GM21723 (cell line): ENCODE data around the gene PLCB4.
"Not testable (repeated sequence)": the region's sequence is repeated elsewhere in the genome, so short reads cannot be mapped to it uniquely, and the experiment has no call there.

Experiments used
- ATAC-seq: cut with Tn5 transposase; IDR thresholded peaks from one replicate; pipeline ENCODE4 v1.9.1; 2021; ENCODE audit warnings: mild to moderate bottlenecking, moderate library complexity; ENCODE audit not compliant: unreplicated experiment

Gene PLCB4

DNA sequence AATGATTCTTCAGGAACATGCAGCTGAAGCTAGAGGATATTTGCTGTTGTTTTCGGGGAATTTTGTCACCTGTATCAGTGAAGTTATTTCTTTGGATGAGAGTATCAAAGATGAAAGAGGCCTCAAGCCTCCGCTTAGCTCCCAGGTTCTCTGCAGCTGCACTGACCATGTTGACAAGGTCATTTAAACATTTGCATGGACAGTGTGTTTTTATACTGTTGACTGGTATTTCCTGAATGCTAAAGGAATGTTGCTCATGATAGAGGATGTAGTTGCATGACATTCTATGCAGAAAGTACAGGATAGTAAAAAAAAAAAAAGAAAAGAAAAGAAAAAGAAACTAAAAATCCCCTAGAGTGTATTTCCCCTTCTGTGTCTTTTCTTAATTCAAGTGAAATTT lies 279.9 kb downstream of the PLCB4 start:
- ATAC-seq, result no peak

DNA sequence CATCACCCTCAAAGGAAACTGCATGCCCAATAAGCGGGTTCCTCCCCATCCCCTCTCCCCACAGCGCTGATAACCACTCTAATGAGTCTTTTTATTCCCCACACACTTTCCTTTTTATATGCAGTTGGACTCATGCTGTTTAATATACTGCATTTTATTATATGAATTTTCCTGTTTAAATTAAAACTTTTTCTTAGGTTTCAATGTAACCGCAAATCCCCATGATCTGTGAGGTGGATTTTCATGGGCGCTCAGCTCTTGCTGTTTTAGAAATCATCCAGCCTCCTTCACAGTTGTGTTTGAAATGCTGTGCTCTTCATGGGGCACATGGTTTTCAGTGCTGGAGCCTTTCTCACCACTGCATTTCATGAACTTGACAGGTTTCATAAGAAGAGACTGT lies 280.4 kb downstream of the PLCB4 start:
- ATAC-seq, result no peak

DNA sequence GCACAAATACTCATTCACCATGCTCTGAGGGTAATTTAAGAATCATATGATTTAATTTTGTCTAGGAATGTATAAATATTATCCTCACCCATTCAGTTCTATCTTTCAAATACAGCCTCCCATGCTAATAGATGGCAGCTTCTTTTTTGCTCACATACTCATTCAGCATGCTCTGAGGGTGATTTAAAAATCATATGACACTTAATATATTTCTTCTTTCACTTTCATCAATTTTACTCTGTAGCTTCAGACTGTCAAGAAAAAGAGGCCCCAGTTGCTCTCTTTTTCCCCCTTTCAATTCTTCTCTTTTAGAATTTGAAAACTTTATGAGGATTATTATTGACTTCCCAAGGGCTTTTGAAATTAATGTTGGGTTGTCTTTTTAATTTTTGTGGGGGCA lies 283.9 kb downstream of the PLCB4 start:
- no peak for ATAC-seq

DNA sequence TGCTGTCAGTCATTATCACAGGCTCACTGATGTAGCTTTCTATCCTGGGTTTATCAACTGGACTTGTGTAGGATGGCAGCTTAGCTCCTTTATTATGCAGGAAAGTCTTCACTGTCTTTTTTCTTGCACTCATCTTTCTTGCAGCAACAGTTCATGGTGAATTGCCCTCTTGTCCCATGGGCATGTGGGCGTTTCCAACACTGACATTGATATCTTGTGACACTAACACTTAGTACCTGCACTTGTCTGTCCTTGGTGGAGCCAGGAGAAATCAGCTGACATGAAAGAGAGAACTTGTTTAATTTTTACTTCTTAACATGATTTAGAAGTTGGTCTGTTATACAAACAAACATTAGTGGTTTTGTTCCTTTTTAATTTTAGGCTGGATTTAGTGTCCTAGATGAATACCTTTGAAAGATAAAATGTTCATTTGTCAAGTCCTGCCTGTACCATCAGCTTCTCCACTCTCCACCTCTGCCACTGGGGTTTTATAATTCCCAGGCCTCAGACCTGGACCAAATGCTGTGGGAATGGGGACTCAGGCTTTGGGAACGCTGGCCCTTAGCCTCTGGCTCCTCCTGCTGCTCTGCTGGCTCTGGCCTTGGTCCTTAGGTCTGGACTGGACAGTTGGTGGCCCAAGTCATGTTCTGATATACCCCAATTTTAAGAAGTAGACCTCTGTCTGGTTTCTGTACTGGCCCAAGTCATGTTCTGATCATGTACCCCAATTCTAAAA lies 284.5 kb downstream of the PLCB4 start:
- ATAC-seq, result no peak

DNA sequence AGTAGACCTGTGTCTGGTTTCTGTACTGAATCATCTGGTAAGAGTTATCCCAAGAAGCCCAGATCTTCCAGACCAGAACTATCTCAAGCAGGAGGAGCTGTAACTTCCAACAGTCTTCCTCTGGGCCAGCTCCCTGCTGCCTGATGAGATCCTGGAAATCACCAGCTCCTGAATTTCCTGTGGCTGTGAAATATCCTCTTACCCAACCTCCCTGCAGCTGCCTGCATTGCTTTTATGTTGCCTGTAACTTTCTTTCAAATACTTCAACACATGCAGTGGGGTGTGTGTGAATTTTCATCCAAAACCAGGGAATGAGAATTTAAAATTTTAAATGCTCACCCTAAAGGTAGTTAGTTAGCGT lies 285.0 kb downstream of the PLCB4 start:
- ATAC-seq, result no peak

DNA sequence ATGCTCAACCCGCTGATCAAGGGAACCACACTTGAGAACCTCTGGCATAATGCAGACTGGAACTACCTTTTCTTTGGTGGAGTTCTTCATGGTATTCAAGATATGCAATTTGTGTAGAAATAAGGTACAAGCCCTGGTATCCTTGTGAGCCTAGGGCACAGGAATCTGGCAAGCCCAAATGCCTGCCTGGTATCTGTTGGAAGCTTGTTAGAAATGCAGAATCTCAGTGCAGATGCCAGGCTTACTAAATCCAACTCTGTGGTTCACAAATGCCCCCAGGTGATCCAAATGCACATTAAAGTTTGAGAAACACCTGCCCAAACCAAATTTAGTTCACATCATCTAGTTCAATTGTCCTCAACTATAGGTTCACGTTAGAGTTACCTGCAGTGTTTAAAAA lies 285.7 kb downstream of the PLCB4 start:
- ATAC-seq, result no peak

DNA sequence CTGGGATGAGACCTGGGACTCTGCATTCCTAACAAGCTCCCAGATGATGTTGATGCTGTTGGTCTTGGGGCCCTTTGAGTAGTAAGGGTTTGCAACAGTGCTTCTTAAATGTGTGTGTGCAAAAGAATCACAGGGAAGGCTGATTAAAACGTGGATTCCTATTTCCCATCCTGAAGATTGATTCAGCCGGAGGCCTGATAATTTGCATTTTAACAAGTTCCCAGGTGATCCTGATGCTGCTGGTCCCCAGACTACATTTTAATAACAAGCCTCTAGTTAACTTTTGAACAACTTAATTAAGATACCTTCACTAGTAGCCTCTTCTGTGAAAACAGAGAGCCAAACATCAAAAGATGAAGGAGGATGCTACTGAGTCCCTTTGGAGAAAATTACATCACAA lies 289.1 kb downstream of the PLCB4 start:
- no peak for ATAC-seq

DNA sequence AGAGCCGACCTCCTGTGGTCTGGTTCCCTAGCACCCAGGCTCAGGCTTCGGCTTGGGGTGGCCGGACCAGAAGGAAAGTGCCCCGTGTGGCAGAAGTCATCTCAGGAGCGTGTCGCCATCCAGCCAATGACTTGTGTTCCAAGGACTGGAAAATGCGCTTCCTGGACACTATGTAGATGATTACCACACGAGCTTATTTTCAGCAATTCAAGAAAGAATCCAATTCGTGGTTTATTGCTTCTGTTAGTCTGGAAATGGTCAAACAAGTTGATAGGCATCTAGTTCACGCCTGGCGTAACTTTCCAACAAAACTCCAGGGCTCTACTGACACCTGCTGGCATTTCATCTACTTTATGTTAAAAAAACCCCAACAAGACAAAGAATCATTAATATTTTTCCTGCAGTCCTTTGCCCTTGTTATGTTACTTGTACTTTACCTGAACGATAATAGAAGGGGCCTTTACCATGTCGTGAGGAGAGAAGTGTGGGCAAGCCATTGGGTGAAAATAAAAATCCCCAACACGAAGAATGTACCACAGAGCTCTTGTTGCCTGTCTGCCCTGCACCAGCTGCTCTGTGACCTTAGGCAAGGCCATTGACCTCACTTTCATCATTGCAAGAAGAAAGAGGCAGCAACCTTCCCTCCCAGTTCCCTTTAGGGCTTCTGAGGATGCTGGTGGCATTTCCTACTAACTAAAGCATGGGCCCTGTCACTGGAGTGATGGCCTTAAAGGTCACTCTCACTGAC lies 290.8 kb downstream of the PLCB4 start:
- ATAC-seq, result no peak

DNA sequence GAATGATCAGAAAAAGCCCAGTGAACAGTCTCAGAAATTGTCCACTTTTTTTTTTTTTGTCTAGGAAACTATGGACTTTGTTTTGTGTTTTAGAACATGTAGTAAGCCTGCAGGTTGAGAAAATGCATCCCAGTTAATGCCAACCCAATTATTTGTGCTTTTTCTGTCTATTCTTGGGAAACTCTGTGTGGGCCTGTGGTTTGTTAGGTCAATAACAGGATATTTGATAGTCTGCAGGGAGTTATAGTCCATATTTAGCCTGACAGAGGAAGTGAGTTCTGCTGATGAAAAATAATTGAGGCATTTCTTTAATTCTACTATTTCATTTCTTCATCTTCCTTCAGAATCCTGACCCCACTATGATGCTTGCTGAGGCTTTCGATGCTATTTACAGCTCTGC lies 291.5 kb downstream of the PLCB4 start:
- ATAC-seq, result no peak

DNA sequence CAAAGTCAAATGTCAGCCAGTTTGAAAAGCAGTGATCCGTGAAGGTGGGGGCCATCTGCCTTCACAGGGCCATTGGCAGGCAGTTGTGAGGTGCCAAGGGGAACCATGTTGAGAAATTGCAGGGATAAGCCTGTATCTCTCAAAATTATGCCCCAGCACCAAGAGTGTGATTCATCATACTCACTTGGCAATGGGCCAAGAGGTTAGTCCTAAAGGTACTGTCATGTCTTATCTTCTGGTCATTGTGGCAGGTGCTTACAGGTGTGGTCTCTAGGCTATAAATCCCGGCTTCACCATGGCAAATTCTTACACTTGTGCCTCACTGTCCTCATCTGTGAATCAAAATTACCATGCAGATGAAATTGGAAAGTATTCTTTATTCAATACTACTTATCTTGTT lies 294.8 kb downstream of the PLCB4 start:
- ATAC-seq, result no peak

DNA sequence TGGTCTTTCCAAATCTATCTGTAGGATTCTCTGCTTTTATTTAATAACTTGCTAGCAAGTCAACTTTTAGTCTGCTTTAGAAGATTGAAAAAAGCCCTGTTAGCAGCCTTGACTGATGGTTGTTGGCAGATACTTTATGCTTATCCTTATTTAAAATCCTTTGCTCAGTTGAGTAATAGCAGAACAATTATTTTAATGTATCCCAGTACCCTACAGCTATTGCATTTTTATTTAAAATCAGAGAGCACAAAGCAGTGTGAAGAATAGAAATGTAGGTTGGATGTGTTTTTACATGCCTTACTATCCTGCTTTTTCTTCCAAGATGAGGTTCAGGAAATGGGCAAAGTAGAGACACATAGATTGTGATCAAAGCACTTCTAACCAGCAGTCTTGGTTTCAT lies 298.4 kb downstream of the PLCB4 start:
- no peak for ATAC-seq

DNA sequence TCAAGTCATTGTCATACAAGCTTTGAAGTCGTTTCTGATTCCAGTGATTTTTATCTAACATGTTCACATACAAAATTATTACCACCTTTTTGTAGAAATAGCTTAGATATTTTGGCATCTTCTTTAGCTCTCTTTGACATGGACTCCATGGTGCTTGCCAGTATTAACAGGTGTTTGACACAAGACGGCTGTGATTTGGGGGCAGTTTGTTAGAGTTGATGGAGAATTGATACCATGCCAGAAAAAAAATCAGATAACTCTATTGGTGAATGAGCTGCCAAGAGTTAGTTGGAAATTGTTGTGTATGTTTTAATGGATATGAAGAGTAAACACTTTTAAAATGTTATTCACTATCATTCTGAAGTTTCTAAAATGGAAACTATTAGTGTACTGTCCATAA lies 298.9 kb downstream of the PLCB4 start:
- ATAC-seq, result no peak

DNA sequence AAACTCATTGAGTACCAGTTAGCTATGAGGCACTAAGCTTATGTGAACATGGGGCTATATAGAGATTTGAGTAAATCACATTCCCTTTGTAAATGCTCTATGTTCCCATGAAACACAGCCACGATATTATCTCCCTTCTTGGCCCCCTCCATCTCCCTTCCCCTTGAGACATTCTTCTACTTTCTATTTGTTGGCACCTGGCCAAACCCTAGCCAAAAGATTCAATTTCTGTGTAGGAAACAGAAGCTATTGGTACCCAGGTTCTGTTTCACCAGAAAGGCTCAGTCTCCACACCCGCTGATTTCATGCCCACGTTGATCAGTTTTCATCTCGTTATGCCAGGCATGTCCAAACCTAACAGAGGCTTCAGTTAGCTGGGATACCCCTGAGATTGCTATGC lies 300.0 kb downstream of the PLCB4 start:
- ATAC-seq, result no peak

DNA sequence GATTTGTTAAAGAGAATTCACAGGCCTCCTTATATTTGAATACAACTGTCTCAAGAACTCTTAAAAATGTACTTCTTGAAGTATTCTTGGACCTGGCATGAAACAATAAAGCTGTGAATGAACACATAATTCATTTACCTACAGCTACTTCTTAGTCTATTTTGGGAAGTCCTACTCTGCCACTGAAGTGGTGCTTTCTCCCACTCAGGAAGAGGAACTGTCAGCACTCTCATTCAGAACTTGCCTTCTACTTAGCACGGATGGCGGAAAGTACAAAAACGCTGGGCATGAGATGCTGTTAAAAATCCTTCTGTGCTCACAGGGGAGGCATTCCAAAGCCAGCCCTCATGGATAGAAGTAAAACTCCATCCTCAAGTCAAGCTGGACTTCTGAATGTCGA lies 300.7 kb downstream of the PLCB4 start:
- ATAC-seq, result no peak

DNA sequence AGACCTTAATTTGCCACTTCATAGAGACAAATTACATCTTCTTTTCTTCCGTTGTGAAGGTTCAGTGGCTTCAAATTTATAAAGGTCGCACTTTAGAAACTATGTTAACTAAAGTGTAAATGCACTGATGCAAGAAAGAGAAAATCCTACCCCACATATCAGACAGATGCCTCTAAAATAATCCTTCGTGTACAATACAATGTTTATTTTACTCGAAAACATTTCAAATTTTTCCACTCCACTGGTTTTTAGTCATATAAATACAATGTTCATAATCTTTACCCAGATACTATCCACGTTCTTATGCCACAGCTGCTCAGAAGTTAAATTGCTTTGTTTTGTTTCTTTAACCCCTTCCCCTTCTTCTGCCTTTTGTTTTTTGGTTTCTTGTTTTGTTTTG lies 305.2 kb downstream of the PLCB4 start:
- ATAC-seq, result no peak

DNA sequence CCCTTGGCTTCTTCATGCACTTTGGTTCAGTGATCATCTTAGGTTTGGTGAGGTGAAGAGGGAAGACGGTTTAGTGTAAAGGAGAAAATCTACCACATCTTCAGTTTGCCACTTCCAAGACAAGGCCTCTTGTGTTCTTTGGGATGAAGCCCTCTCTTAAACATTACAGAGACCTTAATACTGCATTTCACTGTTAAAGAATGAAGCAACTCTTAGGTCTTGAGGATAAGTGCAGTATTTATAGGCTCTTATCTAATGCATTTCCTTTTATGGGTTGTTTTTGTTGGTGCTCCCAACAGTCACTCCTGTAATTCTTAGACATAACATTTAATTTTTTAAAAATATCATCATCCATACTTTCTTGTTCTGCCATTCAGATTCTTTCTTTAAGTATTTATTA lies 305.6 kb downstream of the PLCB4 start:
- no peak for ATAC-seq

DNA sequence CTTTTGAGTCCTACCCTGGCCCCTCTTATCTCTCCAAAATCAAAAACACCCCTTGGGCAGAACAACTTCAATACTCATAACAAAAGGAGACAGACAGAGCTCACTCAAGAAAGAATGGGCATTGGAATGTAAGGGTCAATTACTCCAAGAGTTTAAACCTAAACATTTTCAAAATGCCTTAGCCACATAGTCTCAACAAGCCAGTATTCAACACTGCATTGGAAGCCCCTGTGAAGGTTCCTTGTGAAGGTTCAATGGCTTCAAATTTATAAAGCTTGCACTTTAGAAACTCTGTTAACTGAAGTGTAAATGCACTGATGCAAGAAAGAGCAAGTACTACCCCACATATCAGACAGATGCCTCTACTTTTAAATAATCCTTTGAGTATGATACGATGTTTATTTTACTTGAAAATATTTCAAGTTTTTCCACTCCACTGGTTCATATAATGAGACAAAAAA lies 306.4 kb downstream of the PLCB4 start:
- ATAC-seq, result no peak

DNA sequence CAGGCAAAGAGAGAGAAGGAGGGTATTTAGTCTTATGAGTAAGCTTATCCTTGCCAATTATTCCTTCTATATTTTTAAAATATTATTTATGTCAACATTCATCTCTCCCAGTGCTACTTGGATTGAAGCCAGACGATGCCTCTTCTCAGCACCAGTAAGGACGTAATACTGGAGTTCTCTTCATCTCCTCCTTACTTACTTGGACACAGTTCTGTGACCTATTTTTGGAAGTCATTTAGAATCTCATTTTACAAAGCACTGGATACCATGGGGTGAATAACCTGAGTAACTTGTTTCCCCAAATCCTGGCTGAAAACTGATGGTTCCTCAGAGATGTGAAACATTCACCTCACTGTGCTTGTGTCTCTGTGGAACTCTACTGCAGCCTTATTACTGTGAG lies 308.1 kb downstream of the PLCB4 start:
- no peak for ATAC-seq

DNA sequence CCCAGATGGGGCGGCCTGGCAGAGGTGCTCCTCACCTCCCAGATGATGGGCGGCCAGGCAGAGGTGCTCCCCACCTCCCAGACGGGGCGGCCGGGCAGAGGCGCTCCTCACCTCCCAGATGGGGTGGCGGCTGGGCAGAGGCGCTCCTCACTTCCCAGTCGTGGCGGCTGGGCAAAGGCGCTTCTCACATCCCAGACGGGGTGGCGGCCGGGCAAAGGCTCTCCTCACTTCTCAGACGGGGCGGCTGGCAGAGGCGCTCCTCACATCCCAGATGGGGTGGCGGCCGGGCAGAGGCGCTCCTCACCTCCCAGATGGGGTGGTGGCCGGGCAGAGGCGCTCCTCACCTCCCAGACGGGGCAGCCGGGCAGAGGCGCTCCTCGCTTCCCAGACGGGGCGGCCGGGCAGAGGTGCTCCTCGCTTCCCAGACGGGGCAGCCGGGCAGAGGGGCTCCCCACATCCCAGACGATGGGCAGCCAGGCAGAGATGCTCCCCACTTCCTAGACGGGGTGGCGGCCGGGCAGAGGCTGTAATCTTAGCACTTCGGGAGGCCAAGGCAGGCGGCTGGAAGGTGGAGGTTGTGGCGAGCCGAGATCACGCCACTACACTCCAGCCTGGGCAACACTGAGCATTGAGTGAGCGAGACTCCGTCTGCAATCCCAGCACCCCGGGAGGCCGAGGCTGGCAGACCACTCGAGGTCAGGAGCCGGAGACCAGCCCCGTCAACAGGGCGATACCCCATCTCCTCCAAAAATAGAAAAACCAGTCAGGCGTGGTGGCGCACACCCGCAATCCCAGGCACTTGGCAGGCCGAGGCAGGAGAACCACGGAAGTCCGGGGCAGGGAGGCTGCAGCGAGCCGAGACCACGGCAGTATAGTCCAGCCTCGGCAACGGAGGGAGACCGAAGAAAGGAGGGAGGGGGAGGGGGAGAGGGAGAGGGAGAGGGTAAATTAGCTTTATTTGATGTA lies 316.7 kb downstream of the PLCB4 start:
- not testable (repeated sequence) for ATAC-seq

DNA sequence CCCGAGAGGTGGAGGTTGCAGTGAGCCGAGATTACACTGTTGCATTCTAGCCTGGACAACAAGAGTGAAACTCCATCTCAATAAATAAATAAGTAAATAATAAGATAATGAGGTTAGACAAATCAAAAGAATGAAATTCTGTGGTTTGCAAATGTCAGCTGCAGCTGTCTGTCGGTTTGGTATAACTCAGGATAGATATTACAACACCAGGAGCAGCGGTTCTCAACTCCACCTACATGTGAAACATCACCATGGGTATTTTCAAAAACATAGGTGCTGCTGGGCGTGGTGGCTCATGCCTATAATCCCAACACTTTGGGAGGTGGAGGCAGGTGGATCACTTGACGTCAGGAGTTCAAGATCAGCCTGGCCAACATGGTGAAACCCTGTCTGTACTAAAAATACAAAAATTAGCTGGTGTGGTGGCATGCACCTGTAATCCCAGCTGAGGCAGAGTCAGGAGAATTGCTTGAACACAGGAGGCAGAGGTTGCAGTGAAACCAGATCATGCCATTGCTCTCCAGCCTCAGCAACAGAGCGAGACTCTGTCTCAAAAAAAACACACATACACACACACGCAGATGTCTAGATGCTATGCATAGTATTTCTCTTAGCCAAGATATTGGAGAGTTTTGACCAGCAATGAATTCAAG lies 319.4 kb downstream of the PLCB4 start:
- no peak for ATAC-seq

DNA sequence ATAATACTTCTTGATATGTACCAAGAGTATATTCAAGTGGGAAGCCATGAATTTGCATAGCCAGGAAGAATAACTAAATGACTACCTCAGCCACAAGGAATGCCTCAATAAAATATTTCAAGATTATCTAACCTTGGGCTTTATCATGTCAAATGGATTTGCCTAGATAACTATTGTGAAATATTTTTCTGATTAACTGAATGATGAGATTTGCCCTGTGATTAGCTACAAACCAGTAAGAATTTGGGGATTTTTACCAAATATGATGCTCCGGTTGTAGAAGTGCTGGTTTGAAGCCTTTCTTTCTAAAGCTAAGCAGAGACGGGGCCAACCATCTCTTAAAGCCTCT lies 319.9 kb downstream of the PLCB4 start:
- no peak for ATAC-seq
